Liver (tissue), 9 donors: ENCODE data around the gene RARS2. TPM values are rescaled to one million over a fixed set of nuclear protein-coding genes. Genes with fewer than 3 reads are reported as not detected.

Experiments
- DNase-seq: peaks from one replicate; pipeline ENCODE4 v3.0.0-alpha.2; 2017; ENCODE audit warnings: low spot score
- H3K27ac ChIP-seq, 2 donors: one replicate each; pipeline ENCODE4 v1.7.0; 2013; ENCODE audit warnings: inconsistent platforms in 2 of 2, low read length in 2 of 2, control low read depth in 1 of 2, low read depth in 1 of 2, mild to moderate bottlenecking in 1 of 2
- H3K27me3 ChIP-seq, 4 donors: one replicate each; pipeline versions ENCODE4 v1.6.1 to v1.7.0; 2013; ENCODE audit warnings: low read length in 3 of 4, inconsistent platforms in 1 of 4, mild to moderate bottlenecking in 1 of 4, moderate library complexity in 1 of 4; ENCODE audit not compliant: control insufficient read depth in 4 of 4, insufficient read depth in 4 of 4
- H3K36me3 ChIP-seq, 4 donors: one replicate each; pipeline versions ENCODE4 v1.6.1 to v1.7.0; 2013; ENCODE audit warnings: low read length in 3 of 4, mild to moderate bottlenecking in 3 of 4, low read depth in 1 of 4, moderate library complexity in 1 of 4; ENCODE audit not compliant: control insufficient read depth in 4 of 4, insufficient read depth in 3 of 4
- H3K4me1 ChIP-seq, 4 donors: one replicate each; pipeline versions ENCODE4 v1.6.1 to v1.7.0; 2013; ENCODE audit warnings: low read length in 3 of 4, mild to moderate bottlenecking in 3 of 4, moderate library complexity in 1 of 4; ENCODE audit not compliant: control insufficient read depth in 4 of 4, insufficient read depth in 4 of 4
- H3K4me3 ChIP-seq, 3 donors: one replicate each; pipeline versions ENCODE4 v1.6.1 to v1.7.0; 2013; ENCODE audit warnings: low read length in 3 of 3, control low read depth in 1 of 3, low read depth in 1 of 3, mild to moderate bottlenecking in 1 of 3
- H3K9ac ChIP-seq, 2 donors: one replicate each; pipeline ENCODE4 v1.7.0; 2013; ENCODE audit warnings: low read length in 2 of 2, mild to moderate bottlenecking in 2 of 2, moderate library complexity in 2 of 2, control low read depth in 1 of 2, low read depth in 1 of 2
- H3K9me3 ChIP-seq, 4 donors: one replicate each; pipeline versions ENCODE4 v1.6.1 to v1.7.0; 2013; ENCODE audit warnings: low read length in 3 of 4; ENCODE audit not compliant: control insufficient read depth in 4 of 4
- EGR1 ChIP-seq, 2 donors: IDR thresholded peaks; 2 replicates each; pipeline ENCODE4 v1.6.1; 2016 to 2018; ENCODE audit warnings: antibody characterized with exemption in 2 of 2, low read depth in 2 of 2
- FOXA2 ChIP-seq: IDR thresholded peaks from 2 replicates; pipeline ENCODE4 v1.6.1; 2016; ENCODE audit warnings: antibody characterized with exemption
- GABPA ChIP-seq, 2 donors: IDR thresholded peaks in 1 of 2; conservative IDR thresholded peaks in 1 of 2; 2 replicates each; pipeline ENCODE4 v1.6.1; 2016; ENCODE audit warnings: antibody characterized with exemption in 2 of 2, mild to moderate bottlenecking in 1 of 2, moderate library complexity in 1 of 2
- HNF4A ChIP-seq, 2 donors: conservative IDR thresholded peaks; 2 replicates each; pipeline ENCODE4 v1.6.1; 2016; ENCODE audit warnings: antibody characterized with exemption in 2 of 2, mild to moderate bottlenecking in 2 of 2
- HNF4G ChIP-seq: IDR thresholded peaks from 2 replicates; pipeline ENCODE4 v1.6.1; 2016; ENCODE audit warnings: antibody characterized with exemption
- JUND ChIP-seq, 2 donors: IDR thresholded peaks; 2 replicates each; pipeline ENCODE4 v1.6.1; 2016; ENCODE audit warnings: antibody characterized with exemption in 2 of 2
- NR2F2 ChIP-seq: IDR thresholded peaks from 2 replicates; pipeline ENCODE4 v1.6.1; 2016; ENCODE audit warnings: antibody characterized with exemption
- RAD21 ChIP-seq, 2 donors: IDR thresholded peaks; 2 replicates each; pipeline ENCODE4 v1.6.1; 2016; ENCODE audit warnings: antibody characterized with exemption in 2 of 2, mild to moderate bottlenecking in 2 of 2
- REST ChIP-seq: IDR thresholded peaks from 2 replicates; pipeline ENCODE4 v1.6.1; 2016; ENCODE audit warnings: antibody characterized with exemption, mild to moderate bottlenecking
- RXRA ChIP-seq, 2 donors: IDR thresholded peaks; 2 replicates each; pipeline ENCODE4 v1.6.1; 2017 to 2018; ENCODE audit warnings: antibody characterized with exemption in 2 of 2, mild to moderate bottlenecking in 1 of 2
- SP1 ChIP-seq: IDR thresholded peaks from 2 replicates; pipeline ENCODE4 v1.6.1; 2018; ENCODE audit warnings: antibody characterized with exemption, mild to moderate bottlenecking
- TAF1 ChIP-seq: conservative IDR thresholded peaks from 2 replicates; pipeline ENCODE4 v1.6.1; 2016; ENCODE audit warnings: antibody characterized with exemption, mild to moderate bottlenecking
- YY1 ChIP-seq: IDR thresholded peaks from 2 replicates; pipeline ENCODE4 v1.6.1; 2016; ENCODE audit warnings: antibody characterized with exemption, mild to moderate bottlenecking
- ZBTB33 ChIP-seq: IDR thresholded peaks from 2 replicates; pipeline ENCODE4 v1.6.1; 2016; ENCODE audit warnings: antibody characterized with exemption
- WGBS: extraction: QIAGEN DNeasy Blood & Tissue Kit; methylation state at CpG from one replicate; pipeline ENCODE4 v1.1.7; 2013; 5-methylcytosine and 5-hydroxymethylcytosine counted together
- polyA plus RNA-seq, 2 donors: library from polyadenylated mRNA; stranded (reverse) in 1 of 2; unstranded in 1 of 2; fragments of 200-250 nt in 1 of 2; fragments of >200 nt in 1 of 2; fragmentation: Nextera tagmentation in 1 of 2; extraction: Ambion mirVana in 1 of 2; gene quantifications; one replicate each; pipeline versions ENCODE4 v1.2.1 to v1.2.3, GENCODE V29; 2013 to 2015
- total RNA-seq, 2 donors: library from RNA; depleted of rRNA; stranded (reverse); fragments of >200 nt; gene quantifications; one replicate each; pipeline ENCODE4 v1.2.3, GENCODE V29; 2014
- TF ChIP-seq, protein P1 (sequence below): IDR thresholded peaks from 2 replicates; pipeline ENCODE4 v1.6.1; 2016; ENCODE audit warnings: antibody characterized with exemption
- TF ChIP-seq, protein P2 (sequence below): IDR thresholded peaks from 2 replicates; pipeline ENCODE4 v1.6.1; 2016; ENCODE audit warnings: antibody characterized with exemption
- TF ChIP-seq, protein P3 (sequence below): fragments of 150-350 bp; IDR thresholded peaks from 2 replicates; pipeline ENCODE4 v1.5.1; 2017; ENCODE audit warnings: improper control_type of control experiment, low read depth, low read length; ENCODE audit not compliant: missing input control
- donor health status: healthy.
- donor health status: healthy.
- donor health status: healthy.
- donor health status: healthy.
- donor health status: healthy.

The RARS2 gene
- total and polyA plus RNA-seq, 4 donors, result 10.9 to 19.2 (median 16.4) TPM

- H3K9ac ChIP-seq, result peak overlapping the region; percentile 72 to 73
- WGBS, result 75% methylated on average over 4 of the region's 4 CpGs
- no peaks in the 10 kb centered on the region for H3K9me3 ChIP-seq
- H3K4me3 ChIP-seq, result peak overlapping the region; percentile 67 to 93 (median 91)
- no peak overlapping the region for H3K27ac ChIP-seq
- peaks cover 0 to 9% (median 8%) of the 10 kb centered on the region in 4 donors for H3K36me3 ChIP-seq
- peaks cover 3 to 34% (median 24%) of the 10 kb centered on the region in 4 donors for H3K4me1 ChIP-seq
- H3K27me3 ChIP-seq, result no peaks in the 10 kb centered on the region
- no peak for DNase-seq
- TF ChIP-seq HNF4G (no peak), TAF1 (no peak)
Measured at GRCh38 chr6:87590990-87591389, 1.2 kb upstream of the RARS2 start.

DNA sequence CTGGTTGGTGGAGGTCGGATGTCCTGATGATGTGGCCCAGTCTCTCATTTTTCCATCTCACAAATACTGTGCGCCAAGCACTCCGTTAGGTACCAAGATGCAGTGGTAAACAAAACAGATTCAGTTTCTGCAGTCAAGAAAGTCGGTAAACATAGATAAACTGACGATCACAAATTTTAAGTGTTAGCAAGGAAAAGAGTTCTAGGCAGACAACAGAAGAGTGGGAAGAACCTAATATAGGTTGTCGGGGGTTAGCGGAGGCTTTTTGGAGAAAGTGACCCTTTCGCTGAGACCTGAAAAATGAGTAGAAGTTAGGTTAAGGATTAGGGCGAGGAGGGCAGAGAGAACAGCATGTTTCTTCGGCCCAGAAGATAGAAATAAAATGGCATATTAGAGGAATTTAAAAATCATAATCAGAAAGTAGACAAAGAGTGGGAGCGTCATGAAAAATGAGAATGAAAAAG lies 662 bp upstream of the RARS2 start:
- H3K9me3 ChIP-seq, result no peaks in the 10 kb centered on the region
- H3K27me3 ChIP-seq, result no peaks in the 10 kb centered on the region
- H3K4me3 ChIP-seq, result peak overlapping the region; percentile 67 to 93 (median 91)
- peak overlapping the region; percentile 65 to 68 for H3K27ac ChIP-seq
- DNase-seq, result no peak
- H3K9ac ChIP-seq, result peak overlapping the region; percentile 72 to 73
- peaks cover 3 to 34% (median 24%) of the 10 kb centered on the region in 4 donors for H3K4me1 ChIP-seq
- peaks cover 0 to 10% (median 7%) of the 10 kb centered on the region in 4 donors for H3K36me3 ChIP-seq
- TF ChIP-seq JUND (IDR thresholded peaks at IDR 0.05), result no peak
- no peak for TF ChIP-seq GABPA (IDR thresholded peaks at IDR 0.05 in 1 of 2, conservative IDR thresholded peaks at IDR 0.05 in 1 of 2)
- no peak for TF ChIP-seq RXRA (IDR thresholded peaks at IDR 0.05)
- TF ChIP-seq NR2F2, result no peak
- TF ChIP-seq, protein P1, sequence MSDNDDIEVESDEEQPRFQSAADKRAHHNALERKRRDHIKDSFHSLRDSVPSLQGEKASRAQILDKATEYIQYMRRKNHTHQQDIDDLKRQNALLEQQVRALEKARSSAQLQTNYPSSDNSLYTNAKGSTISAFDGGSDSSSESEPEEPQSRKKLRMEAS, result no peak
- TF ChIP-seq EGR1 (IDR thresholded peaks at IDR 0.05; ENCODE audit: low read depth in 2 of 2), result no peak
- TF ChIP-seq RAD21 (IDR thresholded peaks at IDR 0.05), result no peak
- no peak for TF ChIP-seq HNF4A (conservative IDR thresholded peaks at IDR 0.05)
- no peak for TF ChIP-seq YY1
- 3% methylated on average over 11 of the region's 11 CpGs for WGBS

DNA sequence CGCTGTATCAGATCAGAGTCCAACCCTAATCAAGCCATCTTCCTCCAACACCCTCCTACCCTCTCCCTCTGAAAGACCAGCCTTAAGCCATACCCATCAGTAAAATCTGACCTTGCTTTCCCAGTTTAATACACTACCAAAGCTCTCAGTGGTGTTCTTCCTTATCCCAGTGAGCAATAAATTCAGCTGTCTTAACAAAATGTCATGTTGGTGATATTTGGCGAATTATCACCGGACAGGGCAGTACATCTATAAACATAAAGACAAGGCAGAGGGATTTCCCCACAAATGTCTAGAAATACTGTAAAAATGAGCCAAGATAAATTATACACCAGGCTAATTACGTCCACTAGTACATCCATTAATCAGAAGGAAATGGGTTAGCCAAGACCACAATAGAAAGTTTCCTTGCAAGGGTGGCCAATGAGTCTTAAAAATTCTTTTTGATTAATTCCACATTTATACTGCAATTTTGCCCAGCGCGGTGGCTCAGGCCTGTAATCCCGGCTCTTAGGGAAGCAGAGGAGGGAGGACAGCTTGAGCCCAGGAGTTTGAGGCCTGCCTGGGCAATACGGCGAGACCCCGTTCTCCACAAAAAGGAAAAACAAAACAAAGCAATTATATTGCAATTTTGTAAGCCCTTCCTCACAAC lies 905 bp downstream of the RARS2 start:
- 29% methylated on average over 10 of the region's 10 CpGs for WGBS
- TF ChIP-seq RXRA (IDR thresholded peaks at IDR 0.05), result no peak
- TF ChIP-seq NR2F2, result no peak
- TF ChIP-seq HNF4G, result no peak
- TF ChIP-seq HNF4A (conservative IDR thresholded peaks at IDR 0.05), result no peak
- no peak for TF ChIP-seq JUND (IDR thresholded peaks at IDR 0.05)
- TF ChIP-seq, protein P1, result no peak
- TF ChIP-seq REST, result no peak
- TF ChIP-seq, protein P2, sequence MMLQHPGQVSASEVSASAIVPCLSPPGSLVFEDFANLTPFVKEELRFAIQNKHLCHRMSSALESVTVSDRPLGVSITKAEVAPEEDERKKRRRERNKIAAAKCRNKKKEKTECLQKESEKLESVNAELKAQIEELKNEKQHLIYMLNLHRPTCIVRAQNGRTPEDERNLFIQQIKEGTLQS, result no peak
- TF ChIP-seq, protein P3, sequence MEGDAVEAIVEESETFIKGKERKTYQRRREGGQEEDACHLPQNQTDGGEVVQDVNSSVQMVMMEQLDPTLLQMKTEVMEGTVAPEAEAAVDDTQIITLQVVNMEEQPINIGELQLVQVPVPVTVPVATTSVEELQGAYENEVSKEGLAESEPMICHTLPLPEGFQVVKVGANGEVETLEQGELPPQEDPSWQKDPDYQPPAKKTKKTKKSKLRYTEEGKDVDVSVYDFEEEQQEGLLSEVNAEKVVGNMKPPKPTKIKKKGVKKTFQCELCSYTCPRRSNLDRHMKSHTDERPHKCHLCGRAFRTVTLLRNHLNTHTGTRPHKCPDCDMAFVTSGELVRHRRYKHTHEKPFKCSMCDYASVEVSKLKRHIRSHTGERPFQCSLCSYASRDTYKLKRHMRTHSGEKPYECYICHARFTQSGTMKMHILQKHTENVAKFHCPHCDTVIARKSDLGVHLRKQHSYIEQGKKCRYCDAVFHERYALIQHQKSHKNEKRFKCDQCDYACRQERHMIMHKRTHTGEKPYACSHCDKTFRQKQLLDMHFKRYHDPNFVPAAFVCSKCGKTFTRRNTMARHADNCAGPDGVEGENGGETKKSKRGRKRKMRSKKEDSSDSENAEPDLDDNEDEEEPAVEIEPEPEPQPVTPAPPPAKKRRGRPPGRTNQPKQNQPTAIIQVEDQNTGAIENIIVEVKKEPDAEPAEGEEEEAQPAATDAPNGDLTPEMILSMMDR, result no peak
- no peak for TF ChIP-seq FOXA2
- no peak for TF ChIP-seq ZBTB33
- no peak for TF ChIP-seq GABPA (IDR thresholded peaks at IDR 0.05 in 1 of 2, conservative IDR thresholded peaks at IDR 0.05 in 1 of 2)
- TF ChIP-seq SP1, result no peak
- no peak for TF ChIP-seq RAD21 (IDR thresholded peaks at IDR 0.05)
- no peaks in the 10 kb centered on the region for H3K9me3 ChIP-seq
- peaks cover 3 to 34% (median 24%) of the 10 kb centered on the region in 4 donors for H3K4me1 ChIP-seq
- H3K4me3 ChIP-seq, result peak overlapping the region; percentile 67 to 93 (median 91)
- peak overlapping the region; percentile 78 to 95 for H3K9ac ChIP-seq
- peaks cover 0 to 7% (median 0%) of the 10 kb centered on the region in 4 donors for H3K36me3 ChIP-seq
- H3K27ac ChIP-seq, result peak overlapping the region in 1 of 2 donors; percentile 80
- DNase-seq, result no peak
- H3K27me3 ChIP-seq, result no peaks in the 10 kb centered on the region
